HG03066 (cell line): ENCODE measurements around the gene THUMPD3.
A peak's percentile ranks its signal among the peaks of the same experiment; 100 is the strongest.

Source experiments
- ATAC-seq: cut with Tn5 transposase; IDR thresholded peaks from one replicate; pipeline ENCODE4 v1.9.1; 2021; ENCODE audit warnings: low read depth; ENCODE audit not compliant: unreplicated experiment

THUMPD3 gene, protein sequence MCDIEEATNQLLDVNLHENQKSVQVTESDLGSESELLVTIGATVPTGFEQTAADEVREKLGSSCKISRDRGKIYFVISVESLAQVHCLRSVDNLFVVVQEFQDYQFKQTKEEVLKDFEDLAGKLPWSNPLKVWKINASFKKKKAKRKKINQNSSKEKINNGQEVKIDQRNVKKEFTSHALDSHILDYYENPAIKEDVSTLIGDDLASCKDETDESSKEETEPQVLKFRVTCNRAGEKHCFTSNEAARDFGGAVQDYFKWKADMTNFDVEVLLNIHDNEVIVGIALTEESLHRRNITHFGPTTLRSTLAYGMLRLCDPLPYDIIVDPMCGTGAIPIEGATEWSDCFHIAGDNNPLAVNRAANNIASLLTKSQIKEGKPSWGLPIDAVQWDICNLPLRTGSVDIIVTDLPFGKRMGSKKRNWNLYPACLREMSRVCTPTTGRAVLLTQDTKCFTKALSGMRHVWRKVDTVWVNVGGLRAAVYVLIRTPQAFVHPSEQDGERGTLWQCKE

DNA sequence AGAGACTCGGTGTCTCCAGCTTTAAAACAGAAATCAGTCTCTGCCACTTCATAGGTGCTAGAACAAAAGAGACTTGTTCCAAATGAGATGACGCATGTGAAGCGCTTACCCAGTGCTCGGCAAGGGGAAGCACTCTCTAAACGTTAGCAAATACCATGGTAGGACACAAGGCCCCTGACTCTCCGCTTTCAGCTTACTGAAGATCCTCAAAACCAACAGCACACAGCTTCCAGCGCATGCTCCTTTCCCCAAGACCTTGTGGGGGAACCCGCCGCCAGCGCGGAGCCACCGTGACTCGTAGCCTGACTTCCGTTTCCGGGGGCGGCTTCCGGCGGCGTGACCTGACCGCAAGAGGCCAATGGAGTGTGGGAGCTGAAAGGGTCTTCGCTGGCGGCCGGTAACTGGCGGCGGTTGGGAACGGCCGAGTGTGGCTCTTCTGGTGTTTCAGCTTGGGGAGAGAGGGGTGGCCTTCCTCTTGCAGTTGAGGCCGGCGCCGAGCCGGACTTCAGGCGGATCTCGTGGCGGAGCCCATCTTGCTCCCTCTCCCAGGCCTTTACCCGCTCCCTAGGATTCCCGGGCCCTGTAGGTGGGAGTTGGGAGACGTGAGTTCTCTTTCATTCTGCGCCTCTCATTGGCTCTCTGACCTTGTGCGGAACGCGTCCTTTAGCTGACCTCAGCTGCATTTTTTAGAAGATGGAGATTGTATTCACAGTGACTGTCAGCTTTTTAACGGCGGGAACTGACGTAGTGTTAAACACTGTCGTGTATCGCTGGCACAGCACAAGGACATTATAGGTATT, at the start of gene THUMPD3:
TSS of gene THUMPD3 (plus strand) at position 324 of the 800 bp plus-strand sequence. CDS start 2,015 bp downstream, outside the sequence.
- peak; percentile 99 for ATAC-seq

DNA sequence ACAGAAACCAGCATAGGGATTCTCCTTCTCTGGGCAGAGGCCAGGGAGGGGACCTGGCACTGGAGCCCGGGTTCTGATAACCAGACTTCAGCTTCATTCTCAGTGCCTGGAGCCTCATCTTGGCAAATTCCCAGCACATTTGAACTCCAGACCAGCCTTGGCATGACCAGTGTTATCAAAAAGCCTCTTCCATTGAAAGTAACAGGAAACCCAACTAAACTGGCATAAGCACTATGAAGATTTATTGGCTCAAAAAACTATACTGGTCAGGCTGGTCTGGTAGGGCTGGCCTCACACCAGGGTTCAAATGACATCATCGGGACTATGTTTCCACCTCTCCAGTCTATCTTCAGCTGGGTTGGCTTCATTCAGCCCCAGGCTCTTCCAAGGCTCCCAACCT, 48.1 kb upstream of the THUMPD3 start:
- ATAC-seq, result no peak

DNA sequence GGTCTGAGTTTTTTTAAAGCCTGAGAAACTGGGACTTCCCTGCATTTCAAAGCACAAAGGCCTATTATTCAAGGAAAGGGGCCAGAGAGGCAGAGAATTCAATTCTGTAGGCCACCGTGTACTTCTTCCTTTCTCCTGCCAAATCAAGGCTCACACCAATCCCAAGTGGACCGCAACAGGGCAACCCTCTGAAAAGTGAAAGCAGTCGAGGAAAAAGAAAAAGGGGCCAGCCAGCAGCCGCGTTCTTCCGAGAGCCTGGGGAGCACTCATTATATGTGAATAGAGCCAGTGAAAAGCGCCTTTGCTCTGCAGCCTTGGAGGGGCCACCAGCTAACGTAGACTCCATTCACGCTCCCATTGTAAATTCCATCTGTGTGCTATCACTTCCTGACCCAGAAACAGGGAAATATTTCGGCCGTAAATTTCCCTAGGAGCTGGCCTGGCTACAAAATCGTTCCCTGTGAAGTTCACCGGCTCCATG, 45.9 kb upstream of the THUMPD3 start:
- no peak for ATAC-seq

DNA sequence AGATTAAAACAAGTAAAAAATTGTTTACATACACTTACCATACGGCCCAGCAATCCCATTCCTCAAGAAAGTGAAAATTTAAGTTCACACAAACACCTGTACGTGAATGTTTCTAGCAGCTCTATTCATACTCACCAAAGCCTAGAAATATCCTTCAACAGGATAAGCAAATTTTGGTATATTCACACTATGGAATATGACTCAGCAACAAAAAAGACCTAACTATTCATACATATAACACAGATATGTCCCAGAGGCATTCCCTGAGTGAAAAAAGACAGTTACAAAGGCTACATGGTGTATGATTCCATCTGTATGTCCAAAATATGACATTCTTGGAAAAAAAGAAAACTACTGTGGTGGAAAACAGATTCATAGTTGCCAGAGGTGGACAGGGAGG, 40.1 kb upstream of the THUMPD3 start:
- no peak for ATAC-seq

DNA sequence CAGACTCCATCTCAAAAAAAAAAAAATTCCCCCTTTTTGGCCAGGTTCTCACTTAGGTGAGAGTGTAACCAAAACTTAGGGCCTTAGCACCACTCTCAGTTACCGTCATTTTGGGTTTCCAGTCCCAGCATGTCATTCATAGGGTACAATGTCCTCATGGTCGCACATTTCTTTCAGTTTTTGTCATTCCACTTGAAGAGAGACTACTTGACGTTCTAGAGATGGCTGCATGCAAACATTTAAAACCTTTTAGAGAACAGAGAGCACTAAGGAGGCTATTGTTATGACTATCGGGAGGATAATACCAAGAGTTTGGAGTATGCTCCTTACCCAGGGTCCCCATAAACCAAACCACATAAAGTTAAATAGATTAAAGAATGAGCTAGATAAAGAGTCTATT, 37.9 kb upstream of the THUMPD3 start:
- ATAC-seq, result no peak

DNA sequence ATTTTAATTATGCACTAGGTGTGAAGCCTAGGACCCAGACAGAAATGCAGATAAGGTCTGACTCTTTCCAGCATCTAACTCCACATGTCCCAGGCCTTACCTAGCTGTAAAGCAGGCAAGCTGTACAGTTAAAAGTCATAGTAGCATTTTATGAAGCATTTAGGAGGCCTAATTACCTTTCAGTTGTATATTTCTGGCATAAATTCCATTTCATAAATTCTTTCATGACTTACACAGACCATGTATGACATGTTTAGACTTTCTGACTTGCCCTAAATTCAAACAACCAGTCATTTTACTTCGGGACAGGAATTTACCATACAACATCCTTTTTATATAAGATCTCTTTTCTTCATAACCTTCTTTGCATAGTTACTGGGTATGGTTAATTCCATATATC, 35.3 kb upstream of the THUMPD3 start:
- ATAC-seq, result no peak

DNA sequence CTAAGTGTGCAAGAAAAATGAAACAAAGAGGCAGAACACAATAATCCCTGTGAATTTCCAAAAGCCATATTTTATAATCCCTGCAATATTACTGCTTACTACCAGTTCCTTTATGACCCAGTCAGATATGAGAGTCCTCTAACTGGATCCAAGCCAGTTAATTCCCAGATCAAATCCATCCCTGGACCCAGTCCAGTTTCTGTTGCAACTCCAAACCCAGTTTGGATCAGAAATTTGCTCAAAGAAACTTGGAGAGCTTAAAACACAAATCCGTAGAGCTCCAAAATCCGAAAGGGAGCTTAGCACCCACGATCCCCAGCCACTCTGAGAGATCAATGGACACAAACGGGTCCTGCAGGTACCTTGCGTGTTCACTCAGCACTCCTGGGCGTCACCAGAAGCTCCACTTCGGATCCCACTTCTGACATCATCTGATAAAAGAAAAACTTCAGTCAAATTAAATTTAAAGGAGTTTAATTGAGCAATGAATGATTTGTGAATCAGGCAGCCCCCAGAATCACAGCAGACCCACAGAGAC, 32.6 kb upstream of the THUMPD3 start:
- no peak for ATAC-seq

DNA sequence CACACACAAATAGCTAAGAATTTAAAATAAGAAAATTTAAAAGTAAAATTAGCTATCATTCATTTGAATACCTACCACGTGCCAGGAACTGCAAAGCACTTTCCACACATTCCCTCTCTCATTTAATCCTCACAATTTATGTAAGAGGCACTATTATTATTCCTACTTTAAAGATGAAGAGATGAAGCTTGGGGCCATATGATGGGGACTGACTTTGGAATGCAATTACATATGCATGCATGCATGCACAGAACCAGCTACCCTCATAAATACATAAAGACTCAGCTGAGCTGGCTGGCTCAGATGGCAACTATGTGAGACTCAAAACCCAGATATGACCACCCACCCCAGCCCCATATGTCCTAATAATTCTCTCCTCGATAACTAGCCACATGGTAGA, 31.7 kb upstream of the THUMPD3 start:
- ATAC-seq, result no peak

DNA sequence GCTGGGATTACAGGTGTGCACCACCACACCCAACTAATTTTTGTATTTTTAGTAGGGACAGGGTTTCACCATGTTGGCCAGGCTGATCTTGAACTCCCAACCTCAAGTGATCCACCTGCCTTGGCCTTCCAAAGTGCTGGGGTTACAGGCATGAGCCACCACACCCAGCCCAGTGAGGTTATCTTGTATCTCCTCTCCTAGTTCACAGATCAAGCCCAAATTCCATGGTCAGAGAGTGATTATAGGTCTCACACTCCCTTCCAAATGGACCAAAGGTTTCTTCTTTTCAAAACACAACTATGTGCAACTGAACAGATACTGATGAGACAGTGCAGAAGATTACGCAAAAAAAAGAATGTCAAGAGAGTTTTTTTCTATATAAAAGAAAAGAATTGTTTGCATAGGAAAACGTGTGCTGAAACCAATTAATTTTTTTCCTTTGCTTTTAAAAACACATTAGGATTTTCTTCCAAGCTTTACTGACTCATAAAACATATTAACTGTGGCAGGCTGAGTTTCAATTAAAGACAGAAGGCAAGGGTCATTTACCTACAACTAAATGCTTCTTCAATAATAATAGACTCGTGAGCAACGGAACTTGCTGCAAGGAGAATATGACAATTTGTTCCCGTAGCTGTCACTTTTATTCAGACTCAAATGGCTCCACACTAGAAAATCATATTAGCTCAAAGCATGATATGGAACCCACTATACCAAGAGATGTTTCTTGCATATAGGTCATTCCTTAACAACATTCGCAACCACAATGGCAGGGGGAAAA, 30.4 kb upstream of the THUMPD3 start:
- no peak for ATAC-seq

DNA sequence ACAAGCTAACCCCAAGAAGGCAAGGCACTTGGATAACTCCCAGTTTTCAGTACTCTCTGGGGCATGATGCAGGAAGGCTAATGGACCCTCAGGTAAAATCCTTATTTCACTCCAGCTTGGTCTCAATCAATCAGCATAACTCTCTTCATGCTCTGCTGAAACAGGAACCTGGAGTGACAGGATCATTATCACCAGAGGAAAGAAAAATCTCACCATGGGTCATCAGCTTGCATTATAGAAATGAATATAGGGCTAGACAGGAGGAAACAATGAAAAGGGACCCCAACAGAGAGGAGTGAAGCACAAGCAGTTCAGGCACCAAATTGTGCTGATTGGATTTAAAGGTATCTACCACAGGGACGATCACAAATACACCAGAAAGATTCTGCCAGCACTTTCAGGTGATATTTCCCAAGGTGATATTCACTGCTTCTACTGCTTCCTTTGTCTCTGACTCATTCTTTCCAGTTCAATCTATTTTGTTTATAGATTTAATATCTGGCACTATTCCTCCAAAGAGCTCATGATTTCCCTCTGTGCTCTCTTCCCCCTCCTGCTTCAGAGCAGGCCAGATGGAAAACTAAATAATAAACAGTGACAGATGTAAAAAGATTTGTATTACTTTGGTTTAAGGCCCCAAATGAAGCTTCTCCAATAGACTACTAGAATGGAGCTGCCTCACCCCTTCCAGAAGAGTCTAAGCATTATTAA, 22.9 kb upstream of the THUMPD3 start:
- no peak for ATAC-seq

DNA sequence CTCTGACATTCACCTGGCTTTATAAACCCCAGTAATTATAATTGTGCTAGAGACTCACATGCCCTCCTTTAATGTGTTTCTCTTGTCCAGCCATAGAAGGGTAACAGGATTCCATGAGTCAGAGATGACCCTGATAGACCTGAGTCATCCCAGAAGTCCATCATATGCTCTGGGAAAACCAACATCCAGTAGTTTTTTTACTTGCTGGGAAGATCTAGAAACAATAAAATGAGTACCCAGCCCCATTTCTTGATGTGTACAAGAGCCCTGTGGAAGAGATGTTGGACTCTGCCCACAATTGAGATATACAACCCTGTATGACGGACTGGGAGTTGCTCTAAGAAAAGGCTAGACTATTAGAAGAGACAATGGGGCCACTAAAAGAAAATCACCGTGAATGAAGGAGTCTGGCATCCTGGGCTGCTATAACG, 22.4 kb upstream of the THUMPD3 start:
- ATAC-seq, result no peak

DNA sequence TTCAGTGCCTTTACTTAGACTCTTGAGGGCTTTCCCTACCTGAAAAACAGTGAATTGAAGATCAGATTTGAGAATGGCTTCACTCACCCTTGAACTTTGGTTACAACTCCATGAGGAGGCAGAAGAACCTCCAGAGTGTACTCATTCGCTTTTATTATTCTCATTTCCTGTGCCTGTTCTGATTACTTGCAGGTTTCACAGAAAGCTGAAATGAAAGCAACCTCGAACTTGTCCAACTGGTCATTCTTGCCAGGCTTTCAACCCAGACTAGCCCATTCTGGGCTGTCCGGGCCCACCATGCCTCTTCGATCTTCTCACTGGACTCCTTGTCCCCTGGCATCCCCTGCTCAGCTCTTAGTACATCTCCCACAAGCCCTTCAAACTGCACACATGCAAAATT, 20.2 kb upstream of the THUMPD3 start:
- no peak for ATAC-seq

DNA sequence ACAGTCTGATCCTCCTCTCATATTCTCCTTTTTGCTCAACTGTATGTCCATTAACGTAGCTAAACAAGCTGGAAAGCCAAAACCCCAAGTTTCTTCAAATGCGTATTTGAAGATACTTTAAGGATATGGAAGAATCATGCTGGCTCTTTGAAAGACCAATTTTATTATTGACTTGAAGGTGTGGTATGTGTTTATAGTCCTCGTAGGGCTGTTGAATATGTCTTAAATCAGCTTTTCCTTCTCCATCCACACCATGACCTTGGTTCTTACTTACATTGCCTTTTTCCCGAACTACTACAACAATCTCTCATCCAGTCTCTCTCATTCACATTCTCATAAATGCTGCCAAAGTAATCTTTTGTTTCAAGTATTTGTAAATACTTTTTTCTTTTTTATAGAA, 19.7 kb upstream of the THUMPD3 start:
- ATAC-seq, result no peak

DNA sequence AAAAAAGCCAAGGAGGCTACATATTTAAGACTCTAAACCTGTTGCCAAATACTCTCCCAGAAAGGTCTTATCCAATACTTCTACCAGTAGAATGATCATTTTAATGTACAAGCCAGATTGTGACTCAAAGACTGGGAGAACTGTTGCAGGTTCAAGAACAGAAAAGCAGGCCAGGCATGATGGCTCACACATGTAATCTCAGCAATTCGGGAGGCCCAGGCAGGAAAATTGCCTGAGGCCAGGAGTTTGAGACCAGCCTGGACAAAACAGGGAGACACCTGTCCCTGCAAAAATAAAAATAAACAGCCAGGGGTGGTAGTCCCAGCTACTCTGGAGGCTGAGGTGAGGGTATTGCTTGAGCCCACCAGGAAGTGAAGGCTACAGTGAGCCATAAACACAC, 17.8 kb upstream of the THUMPD3 start:
- ATAC-seq, result no peak

DNA sequence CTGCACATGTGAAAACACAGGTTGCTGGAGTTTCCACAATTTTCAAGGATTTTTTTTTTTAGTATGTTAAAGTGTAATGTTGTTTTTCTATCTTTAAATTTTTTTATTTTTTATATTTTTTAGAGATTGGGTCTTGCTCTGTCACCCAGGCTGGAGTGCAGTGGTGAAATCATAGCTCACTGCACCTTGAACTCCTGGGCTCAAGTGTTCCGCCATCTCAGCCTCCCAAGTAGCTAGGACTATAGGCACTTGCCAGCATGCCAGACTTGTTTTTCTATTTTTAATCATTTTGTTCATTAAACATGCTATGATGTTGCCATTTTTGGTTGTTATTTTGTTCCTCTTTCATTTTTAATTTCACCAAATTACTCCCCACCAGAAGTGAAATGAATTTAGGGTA, 16.7 kb upstream of the THUMPD3 start:
- ATAC-seq, result no peak

DNA sequence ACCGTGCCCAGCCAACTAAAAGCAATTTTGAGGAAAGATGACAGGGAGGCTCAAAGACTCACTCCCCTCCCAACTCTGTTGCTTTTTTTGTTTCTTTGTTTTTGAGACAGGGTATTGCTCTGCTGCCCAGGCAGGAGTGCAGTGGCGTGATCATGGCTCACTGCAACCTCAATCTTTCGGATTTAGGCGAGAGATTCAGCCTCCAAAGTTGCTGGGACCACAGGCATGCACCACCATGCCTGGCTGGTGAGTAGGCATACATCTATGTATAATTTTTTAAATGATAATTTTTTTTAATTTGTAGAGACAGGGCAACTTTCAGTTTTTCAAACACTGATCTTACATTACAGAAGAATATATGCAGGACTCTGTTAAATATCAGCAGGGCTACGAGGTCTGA, 15.8 kb upstream of the THUMPD3 start:
- ATAC-seq, result no peak

DNA sequence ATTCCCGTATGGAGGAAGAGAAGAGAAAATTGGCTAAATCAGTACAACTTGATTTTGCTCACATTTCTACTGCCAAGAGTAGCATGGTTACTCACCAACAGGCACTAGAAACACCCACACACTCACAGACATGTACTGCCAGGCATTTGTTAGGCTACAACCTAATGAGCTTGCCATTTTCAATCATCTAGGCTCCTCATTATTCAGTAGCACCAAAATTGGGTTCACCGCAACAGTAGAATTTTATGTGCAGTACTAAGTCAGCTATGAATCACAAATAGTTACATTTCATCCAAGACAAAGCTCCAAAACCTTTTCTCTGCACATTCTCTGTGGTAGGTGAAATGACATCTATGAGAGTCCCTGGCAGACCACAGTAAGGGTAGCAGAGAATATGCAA, 15.0 kb upstream of the THUMPD3 start:
- ATAC-seq, result no peak

DNA sequence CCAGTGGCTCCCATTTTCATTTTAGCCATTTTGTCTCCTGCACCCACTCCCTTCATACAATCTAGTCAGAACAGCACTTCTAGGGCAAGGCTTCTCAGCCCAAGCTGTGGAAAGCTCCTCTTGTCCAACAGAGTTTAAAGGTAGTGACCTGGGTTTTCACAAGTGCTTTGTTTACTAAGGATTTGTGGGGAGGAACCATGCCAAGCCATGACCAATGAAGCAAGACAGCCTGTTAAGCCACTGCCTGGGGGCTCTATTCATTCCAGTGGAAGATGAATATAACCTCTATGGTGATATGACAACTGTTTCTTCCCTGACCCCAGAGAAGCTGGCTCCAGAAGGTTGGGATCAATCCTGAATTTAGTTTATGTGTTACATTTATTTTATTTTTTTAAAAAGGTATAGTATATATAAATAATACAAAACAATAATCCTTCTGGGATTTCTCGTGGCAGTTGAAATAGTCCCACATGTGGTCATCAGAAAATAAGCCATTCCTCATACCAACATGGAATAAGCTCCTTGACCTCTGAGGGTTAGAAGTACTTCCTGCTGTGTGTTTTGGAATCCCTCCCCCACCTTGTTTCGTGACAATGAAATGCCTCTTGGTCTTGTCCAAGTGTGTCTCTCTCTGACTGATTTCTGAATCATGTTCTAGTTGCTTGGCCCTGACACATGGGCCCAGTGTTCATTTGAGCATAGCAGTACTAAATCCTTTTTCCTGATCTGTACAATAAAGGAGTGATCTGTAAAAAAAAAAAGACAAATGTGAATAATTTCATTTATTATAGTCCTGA, 13.3 kb upstream of the THUMPD3 start:
- no peak for ATAC-seq

DNA sequence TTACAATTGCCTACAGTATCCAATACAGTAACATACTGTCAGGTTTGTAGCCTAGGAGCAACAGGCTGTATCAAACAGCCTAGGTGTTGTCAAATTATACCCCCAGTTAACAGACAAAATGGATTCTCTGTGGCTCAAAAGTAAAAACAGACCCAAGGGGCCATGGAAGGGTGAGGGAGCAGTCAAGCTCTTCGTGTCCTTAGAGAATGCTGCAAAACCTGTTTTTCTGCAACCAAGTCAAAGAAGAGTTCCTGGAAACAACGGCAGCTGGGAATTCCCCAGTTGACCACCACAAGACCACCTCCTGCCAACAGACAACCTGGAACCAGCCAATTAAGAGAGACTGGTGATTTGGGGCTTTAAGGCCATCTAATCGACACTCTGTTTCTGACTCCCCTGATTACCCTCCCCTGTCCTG, 11.1 kb upstream of the THUMPD3 start:
- no peak for ATAC-seq
